SK-N-DZ (cell line): ENCODE measurements around the gene PRR12.
"Not testable (repeated sequence)": the region's sequence is repeated elsewhere in the genome, so short reads cannot be mapped to it uniquely, and the experiment has no call there.

Experiments
- DNase-seq: peaks from one replicate; pipeline ENCODE4 v3.0.0-alpha.2; 2015; ENCODE audit warnings: low spot score

The PRR12 gene

DNA sequence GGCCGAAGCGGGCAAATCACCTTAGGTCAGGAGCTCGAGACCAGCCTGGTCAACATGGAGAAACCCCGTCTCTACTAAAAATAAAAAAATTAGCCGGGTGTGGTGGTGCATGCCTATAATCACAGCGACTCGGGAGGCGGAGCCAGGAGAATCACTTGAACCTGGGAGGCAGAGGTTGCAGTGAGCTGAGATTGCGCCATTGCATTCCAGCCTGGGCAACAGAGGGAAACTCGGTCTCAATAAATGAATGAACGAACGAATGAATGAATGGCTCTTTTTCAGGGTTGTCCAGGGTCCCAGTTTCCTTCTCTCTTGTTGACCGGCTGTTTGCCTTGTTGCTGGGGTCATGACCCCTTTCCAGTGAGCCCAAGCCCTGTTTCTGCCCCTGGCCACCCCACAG is 26.9 kb downstream of the PRR12 start:
- DNase-seq: not testable (repeated sequence)

DNA sequence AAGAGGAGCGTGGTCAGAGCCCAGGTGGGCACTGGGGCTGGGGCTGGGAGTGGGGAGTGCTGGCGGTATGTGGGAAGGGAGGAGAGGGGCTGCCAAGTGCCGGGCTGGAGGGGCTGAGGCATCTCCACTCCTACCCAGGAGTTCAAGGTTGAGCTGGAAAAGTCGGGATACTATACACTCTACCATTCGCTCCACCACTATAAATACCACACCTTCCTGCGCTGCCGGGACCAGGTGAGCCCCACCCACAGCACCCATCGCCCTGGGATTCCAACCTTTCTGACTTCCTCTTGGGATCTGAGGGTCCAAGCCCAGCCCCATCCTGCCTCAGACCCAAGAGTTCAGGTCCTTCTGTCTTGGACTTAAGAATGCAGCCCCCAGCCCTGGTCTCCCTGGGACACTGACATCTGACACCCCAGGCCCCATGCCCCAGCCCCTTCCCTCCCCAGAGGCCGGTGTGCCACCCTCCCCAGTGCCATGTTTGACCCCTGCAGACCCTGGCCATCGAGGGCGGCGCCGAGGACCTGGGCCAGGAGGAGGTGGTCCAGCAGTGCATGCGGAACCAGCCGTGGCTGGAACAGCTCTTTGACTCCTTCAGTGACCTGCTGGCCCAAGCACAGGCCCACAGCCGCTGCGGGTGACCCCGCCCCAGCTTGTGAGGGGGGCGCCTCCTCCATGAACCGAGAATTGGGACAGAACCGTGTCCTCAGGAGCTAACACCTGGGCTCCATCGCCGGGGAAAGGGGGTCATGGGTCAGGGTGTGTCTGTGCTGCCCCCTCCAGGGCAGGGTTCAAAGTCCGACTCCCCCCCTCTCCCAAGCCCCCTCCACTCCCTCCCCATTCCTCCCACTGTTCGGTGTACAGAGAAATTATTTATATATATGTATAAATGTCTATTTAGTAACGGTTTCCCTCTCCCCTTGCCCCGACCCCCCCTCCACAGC is 34.3 kb downstream of the PRR12 start:
- DNase-seq: no peak

DNA sequence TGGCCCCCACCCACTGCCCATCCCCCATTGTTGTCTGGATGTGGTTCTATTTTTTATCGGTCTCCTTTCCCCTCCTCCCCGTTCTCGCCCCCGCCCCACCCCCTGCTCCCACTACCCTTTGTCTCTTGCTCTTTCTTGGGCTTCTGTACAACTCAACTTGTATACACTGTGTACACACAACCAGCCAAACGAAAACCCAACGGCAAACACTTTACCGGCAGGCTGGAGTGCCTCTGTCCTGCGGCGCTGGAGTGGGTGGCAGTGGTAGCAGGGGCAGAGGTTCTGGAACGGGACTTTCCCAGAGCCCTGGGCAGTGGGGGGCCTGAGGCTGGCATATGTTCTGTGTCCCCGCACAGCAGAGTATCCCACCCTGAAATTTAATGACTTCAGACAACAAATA is 35.2 kb downstream of the PRR12 start:
- no peak for DNase-seq

DNA sequence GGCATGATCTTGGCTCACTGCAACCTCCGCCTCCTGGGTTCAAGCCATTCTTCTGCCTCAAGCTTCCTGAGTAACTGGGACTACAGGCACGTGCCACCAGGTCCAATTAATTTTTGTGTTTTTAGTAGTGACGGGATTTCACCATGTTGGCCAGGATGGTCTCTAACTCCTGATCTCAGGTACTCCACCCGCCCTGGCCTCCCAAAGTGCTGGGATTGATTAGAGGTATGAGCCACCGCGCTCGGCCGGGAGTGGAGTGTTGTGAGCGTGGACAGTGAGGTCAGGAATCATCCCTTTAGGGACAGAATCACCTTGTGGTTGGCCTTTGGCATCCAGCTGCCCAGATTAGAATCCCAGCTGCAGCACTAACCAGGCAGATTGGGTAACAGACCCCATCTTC is 38.7 kb downstream of the PRR12 start:
- DNase-seq: no peak

DNA sequence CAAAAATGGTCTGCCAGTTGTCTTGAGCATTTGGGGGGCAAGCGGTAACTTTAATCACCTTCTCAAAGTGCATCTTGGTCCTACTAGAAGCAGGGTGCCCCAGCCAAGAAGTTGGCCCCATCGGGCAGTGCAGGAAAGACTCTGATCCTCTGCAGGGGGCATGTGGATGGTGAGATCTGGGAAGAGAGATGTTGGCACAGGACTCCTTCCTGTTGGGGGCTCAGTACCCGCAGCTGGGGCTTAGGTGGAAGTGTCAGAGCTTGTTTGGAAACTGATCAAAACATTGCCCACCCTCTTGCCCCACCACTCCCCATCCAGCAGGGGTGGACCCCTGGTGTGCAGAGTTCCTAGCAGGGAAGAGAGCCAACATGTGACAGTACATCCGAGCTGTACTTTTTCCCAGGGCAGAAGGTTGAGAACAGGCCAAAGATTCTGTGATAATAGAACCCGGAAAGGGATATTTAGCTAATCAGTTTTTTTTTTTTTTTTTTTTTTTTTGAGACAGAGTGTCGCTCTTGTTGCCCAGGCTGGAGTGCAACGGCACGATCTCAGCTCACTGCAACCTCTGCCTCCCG is 40.1 kb downstream of the PRR12 start:
- no peak for DNase-seq

DNA sequence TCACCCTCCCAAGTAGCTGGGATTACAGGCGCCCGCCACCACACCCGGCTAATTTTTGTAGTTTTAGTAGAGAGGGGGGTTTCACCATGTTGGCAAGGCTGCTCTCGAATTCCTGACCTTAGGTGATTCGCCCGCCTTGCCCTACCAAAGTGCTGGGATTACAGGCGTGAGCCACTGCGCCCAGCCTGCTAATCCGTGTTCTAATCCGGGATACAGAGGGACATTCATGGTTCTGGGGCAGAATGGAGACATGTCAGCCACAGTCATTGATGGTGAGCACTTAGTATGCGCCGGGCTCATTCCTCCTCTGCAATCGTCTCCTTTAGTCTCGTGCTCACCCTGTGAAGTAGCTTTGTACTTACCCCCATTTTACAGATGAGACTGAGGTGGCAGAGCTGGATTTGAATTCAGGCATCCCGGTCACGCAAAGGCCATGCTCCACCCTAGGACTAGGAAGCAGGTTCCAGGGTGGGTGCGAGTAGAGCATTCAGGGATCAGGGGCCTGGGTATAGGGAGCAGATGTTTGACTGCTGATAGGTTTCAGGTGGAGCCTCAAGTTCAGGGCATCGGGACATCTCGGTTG is 40.7 kb downstream of the PRR12 start:
- DNase-seq: no peak

DNA sequence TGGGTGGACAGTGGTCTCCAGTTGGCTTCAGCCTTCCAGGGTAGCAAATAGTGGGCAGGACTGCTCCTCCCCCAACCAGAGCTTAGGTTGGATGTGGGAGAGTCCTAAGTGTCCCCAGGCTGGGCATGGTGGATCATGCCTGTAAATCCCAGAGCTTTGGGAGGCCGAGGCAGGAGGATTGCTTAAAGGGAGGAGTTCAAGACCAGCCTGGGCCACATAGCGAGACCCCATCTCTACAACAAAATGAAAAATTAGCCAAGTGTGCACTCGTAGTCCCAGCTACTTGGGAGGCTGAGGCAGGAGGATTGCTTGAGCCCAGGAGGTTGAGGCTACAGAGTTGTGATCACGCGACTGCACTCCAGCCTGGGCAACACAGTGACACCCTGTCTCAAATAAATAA is 41.6 kb downstream of the PRR12 start:
- no peak for DNase-seq

DNA sequence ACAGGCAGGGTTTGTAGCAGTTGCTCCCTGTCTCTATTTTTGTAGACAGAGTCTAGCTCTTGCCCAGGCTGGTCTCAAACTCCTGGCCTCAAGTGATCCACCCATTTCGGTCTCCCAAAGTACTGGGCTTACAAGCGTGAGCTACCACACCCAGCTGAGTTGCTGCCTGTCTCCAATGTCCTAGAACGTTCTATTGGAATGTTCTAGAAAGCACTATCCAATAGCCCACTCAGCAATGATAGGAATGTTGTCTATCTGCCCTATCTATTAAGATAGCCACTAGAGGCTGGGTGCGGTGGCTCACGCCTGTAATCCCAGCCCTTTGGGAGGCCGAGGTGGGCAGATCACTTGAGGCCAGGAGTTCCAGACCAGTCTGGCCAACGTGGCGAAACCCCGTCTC is 42.3 kb downstream of the PRR12 start:
- DNase-seq: not testable (repeated sequence)

DNA sequence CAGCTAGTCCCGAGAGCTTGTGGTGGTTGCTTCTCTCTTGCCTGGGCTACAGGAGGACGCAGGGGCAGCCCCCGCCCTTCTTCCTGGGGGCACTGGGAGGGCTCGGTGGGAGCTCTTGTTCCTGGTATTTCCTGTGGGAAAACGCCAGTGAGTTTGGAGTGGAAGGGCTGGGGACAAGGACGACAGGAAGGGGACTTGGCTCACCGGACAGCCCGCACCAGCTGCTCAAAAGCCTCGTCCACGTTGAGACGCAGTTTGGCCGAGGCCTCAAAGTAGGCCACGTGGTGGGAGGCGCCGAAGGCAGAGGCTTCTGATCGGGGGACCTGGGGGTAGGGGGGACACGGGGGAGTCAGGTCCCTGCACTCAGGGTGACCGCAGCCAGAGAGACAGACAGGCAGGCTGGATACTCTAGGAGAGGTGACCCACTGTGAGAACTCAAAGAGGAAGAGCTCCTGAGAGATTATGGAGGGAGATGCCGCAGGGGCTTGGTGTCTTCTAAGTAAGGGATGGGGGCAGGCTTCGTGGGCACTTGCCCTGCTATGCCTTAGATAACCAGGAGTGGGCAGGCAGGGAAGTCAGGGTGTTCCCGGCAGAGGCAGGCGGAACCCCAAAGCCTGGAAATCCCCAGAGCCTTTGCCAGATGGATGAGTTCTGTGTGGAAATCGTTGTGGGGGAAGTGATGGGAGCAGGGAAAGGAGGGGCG is 44.7 kb downstream of the PRR12 start:
- peak; percentile 18 for DNase-seq

DNA sequence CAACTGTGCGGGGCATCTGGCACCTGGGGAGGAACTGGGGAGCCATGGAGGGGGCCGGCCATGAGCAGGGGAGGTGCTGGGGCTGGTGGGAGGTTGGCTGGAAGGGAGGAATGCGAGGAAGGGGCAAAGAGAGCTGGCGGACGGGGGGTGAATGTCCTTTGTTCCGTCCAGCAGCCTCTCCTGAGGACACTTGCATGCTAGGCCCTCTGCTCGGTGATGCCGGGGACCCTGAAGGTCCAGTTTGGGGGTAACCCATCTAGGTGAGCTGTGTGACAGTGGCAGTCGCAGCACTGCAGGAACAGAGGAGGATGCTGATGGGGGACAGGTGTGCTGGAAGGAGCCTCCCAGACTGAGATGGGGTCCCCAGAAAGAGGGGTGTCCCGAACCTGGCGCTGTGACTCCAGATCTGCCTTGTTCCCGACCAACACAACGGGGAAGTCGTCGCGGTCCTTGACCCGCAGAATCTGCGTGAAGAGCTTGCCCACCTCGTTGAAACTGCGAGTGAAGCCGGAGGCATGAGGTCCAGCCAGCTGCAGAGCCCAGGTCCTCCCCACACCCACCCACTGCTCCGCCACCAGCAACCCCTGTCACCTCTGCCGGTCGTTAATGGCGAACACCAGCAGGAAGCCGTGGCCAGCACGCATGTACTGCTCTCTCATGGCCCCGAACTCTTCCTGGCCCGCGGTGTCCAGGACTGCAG is 45.4 kb downstream of the PRR12 start:
- no peak for DNase-seq

DNA sequence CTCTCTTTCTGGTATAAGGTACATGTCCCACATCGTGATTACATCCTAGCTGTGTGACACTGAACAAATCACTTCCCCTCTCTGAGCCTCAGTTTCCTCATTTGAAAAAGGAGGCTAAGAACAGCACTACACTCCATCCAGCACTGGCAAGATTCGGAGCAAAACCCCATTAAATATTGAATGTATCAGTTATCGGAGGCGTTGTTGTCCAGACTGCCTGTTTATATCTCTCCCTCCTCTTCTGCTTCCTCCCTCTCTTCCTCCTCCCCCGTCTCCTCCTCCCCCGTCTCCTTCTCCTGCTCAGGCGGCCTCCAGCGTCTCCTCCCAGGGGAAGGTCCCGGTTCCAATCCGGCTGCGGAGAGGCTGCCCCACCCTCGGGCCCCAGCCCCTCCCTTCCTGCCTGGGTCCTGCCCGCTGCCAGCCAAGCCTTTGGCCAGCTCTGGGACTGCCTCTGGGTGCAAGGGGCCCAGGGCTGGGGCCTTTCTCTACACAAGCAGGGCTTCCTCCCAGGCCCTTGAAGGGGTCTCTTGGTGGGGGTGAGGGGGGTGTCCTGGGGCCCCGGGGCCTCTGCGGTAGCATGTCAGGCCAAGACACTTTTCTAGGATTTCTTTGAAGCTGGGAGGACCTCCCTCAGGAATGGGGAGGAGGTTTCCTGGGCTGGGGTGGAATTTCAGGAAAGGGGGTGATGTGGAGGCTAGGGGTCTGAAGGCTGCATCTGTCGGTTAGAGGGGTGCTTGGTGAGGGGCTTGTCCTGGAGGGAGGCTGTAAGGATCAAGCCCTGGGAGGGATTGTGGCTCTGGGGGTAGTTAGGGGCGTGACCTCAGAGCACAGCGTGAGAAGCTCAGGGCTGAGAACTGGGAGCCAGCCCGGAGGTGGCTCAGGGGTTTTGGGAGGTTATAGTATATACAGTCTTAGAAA is 47.1 kb downstream of the PRR12 start:
- peak; percentile 15 for DNase-seq

DNA sequence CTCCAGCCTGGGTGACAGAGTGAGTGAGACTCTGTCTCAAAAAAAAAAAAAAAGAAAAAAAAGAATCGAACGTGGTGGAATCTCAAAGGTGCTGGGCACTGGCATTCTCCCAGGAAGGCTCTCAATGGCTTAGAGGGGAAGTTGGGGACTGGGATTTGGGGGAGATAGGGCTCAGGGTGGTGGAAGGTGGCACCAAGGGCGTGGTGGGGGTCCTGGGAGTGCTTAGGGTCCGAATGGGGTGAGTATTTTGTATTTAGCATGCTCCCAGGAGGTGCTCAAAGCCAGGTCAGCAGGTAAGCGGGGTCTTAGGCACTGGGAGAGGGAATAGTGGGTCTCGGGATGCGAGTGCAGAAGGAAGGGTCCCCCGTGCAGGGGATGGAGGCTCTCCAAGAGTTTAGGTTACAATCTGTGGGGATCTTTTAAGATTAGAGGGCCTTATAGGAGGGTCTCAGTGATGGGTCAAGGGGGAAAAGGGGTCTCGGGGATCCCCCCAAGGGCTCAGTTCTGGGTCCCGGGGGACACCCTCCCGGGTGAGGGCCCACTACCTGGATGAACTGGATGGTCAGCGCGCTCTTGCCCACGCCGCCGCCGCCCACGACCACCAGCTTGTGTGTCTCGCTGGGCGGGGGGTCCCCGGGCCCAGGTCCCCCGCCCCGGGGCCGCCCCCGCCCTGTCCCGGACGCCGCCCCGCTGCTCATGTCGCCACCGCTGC is 48.6 kb downstream of the PRR12 start:
- peak; percentile 10 for DNase-seq

DNA sequence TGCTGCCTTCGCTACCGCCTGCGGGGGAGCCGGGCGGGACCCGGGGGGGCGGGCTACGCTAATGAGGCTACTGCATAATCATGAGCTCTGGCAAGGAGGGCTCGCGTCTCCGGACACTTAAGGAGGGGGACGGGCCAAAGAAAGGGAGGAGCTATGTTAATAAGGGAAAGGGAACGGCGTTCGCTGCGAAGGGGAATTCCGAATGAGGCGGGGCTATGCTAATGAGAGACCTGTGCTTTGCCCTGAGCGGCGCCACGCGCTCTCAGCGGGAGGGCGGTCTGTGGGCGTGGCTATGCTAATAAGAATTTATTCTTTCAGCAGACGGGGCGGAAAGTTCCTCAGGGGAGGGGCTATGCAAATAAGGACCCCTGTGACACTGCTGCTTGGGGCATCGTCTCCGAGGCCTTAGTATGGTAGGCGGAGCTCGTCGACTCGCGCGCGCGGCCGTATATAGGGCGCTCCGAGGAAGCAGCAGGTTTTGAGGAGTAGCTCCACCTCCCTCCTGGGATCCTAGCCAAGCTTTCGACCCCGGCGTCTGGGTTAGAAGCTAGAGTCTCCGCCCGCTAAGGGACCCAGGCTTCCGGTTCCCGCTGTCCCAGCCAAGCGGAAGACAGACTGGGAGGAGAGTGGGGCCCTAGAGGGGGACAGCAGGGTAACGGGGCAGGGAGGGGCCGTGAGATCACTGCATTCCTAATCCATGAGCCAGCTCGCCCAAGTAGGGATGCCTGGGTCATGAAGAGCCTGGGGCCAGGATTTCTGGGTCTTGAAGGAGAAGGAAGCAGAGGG is 49.3 kb downstream of the PRR12 start, which contains the start of gene RRAS:
TSS of gene RRAS (minus strand) at position 31 of the 786 bp plus-strand sequence. CDS start 45 bp downstream, outside the sequence.
- DNase-seq: peak; percentile 98

DNA sequence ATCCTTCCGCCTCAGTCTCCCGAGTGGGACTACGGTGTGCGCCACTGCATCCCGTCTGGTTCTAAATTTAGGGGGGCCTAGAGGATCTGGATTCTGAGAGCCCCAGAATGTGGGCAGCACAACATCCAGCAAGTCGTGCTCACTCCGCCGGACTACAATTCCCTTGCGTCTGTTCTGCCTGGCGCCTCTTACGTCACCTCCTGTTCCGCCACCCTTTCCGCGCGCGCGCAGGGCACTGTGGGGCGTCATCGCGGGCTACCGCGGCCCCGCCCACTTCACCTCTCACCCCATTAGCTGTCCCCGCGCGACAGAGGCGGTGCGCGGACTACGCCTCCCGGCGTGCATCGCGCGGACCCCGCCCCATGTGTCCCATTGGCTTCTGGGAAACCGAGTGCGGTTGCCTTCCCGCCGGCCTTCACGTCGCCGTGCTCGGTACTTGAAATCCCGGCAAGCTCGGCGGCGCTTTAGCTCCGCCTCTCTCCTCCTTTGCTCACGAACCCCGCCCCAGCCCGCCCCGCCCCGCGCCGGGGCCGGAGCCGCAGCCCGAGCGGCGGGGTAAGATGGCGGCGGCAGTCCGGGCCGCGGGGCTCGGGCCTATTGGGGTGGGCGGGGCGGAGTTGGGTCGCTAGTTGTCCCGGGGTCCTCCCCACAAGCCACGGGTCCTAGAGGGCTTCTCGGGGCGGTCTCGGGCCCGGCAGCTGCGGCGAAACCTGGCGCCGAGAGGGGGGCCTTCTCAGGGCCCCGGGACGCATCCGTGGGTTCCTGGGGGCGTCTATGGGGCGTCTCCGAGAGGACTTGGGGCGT is 50.9 kb downstream of the PRR12 start, which contains the start of gene SCAF1:
TSS of gene SCAF1 (plus strand) at position 522 of the 804 bp plus-strand sequence. CDS start 2,818 bp downstream, outside the sequence.
- peak; percentile 97 for DNase-seq

DNA sequence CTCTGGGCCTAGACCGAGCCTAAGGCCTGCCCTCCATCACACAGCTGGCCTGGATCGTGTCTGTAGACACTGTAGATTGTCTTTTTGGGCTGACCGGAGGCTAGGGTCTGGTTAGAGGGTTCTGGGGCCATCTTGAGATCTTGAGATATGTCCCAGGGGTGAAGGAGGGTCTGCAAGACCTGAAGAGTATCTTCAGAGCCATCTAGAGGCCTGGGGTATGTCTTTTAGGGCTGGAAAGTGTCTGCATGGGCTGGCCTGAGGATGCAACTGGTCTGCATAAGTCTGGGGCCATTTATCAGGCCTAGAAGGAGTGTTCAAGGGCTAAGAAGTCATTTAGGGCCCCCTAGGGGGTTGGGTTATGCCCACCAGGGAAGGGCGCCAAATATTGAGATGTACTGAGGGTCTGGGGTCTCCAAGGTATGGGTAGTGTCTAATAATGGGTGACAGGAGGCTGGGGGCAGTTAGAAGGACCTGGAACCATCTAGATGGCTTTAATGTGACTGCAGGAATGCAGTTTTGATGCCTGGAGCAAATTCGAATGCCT is 51.6 kb downstream of the PRR12 start:
- peak; percentile 77 for DNase-seq

DNA sequence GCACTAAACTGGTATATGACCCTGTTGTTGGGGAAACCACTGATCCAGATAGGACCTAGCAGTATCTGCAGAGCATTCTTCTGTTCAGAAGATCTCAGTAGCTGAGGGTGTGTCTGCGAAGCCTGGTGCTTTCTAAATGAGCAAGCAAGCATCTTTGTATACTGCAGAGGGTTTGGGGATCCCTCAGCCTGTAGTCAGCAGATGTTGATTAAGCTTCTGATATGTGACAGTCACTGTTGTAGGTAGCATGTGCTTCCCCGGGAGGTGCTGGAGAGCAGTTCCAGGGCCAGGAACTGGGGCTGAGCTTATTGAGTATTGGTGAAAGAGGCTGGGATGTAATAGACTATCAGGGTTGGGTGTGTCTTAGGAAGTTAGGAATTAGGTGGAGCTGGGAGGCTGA is 52.5 kb downstream of the PRR12 start:
- DNase-seq: no peak

DNA sequence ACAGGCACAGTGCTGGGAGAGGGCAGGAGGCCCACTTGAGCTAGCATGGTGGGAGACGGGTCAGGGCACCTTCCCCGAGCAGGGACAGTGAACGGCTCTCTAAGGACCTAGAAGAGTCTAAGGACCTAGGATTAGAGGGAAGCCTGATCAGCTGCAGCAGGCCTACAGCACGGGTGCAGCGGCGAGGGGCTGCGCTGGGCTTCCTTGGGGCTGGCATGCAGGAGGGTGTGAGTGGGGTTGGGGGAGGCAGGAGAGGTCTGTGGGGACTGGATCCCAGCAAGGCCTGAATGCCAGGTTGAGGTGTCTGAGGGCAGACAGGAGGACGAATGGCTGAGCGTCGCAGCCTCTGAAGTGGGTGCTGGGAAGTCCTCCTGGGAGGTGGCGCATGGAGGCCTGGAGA is 54.6 kb downstream of the PRR12 start:
- no peak for DNase-seq
